ENCODE results near the gene GRIK4.
A peak's percentile ranks its signal among the peaks of the same experiment; 100 is the strongest.
"Not testable (repeated sequence)": the region's sequence is repeated elsewhere in the genome, so short reads cannot be mapped to it uniquely, and the experiment has no call there.

GRIK4 gene, protein sequence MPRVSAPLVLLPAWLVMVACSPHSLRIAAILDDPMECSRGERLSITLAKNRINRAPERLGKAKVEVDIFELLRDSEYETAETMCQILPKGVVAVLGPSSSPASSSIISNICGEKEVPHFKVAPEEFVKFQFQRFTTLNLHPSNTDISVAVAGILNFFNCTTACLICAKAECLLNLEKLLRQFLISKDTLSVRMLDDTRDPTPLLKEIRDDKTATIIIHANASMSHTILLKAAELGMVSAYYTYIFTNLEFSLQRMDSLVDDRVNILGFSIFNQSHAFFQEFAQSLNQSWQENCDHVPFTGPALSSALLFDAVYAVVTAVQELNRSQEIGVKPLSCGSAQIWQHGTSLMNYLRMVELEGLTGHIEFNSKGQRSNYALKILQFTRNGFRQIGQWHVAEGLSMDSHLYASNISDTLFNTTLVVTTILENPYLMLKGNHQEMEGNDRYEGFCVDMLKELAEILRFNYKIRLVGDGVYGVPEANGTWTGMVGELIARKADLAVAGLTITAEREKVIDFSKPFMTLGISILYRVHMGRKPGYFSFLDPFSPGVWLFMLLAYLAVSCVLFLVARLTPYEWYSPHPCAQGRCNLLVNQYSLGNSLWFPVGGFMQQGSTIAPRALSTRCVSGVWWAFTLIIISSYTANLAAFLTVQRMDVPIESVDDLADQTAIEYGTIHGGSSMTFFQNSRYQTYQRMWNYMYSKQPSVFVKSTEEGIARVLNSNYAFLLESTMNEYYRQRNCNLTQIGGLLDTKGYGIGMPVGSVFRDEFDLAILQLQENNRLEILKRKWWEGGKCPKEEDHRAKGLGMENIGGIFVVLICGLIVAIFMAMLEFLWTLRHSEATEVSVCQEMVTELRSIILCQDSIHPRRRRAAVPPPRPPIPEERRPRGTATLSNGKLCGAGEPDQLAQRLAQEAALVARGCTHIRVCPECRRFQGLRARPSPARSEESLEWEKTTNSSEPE

DNA sequence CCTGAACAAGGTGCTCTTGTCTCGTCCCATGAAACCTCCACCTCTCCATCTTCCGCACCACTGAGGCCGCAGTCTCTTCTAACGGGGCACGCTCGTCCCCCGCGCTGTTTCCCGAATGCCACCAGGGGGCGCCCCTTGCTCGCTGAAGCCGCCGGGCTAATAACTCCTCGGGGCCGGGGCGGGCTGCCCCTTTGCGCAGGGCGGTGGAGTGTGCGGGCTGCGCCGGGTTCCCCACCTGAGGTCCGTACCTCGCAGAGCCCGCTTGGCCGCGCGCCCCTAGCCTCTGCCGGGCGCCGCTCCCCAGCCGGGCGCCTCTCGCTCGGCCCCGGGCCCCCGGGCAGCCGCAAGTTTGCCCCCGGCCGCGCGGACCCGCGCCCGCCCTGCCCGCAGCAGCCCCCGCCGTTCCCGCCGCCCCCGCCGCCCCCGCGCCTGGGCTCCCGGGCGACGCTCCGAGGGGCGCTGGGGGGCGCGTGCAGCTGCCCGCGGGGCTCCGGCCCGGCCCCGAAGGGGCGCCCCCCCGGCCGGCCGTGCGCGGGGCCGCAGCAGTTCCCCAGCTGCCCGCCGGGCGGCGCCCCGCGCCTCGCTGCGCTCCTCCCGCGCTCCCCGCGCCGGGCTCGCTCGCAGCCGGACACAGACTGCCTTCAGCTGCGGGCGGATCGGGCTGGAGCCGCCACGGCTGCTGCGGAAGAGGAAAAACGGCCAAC is at the start of gene GRIK4:
Gene GRIK4 (plus strand): TSS at position 633 of the 704 bp plus-strand sequence. CDS start 148,571 bp downstream, outside the sequence.
- DNase-seq (ENCODE audit: low spot score), result peak; percentile 69

DNA sequence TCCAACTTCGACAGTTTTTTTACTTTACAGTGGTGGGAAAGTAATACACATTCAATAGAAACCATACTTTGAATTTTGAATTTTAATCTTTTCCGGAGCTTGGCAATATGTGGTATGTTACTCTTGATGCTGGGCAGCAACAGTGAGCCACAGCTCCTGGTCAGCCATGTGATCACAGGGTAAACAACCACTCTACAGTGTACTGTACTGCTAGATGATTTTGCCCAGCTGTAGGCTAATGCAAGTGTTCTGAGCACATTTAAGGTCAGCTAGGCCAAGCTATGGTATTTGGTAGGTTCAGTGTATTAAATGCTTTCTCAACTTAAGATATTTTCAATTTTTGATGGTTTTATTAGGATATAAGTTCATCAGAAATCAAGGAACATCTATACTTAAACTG is 48.7 kb upstream of the GRIK4 start:
- no peak for DNase-seq (ENCODE audit: low spot score)

DNA sequence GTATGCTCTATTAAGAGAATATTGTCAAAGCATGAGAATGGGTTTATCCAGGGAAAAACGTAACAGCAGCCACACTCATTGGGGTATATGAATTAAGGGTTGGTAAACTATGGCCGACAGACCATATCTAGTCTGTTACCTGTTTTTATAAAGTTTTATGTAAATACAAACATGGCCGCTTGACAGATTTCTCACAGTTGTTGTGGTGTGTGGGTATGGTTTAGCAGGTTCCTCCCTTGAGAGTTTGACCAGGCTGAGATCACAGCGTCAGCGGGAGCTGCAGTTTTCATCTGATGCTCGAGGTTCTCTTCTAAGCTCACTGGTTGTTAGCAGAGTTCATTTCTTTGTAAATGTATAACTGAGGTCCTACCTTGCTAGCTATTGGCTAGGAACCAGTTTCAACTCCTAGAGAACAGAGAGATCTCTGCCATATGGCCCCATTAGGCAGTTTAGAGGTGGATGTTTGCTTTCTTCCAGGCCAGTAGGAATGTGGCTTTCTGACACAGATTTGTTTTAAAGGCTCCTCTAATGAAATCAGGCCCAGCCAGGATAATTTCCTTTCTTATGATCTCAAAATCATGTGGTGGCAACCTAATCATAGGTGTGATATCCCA is 45.5 kb upstream of the GRIK4 start:
- DNase-seq (ENCODE audit: low spot score), result peak; percentile 9

DNA sequence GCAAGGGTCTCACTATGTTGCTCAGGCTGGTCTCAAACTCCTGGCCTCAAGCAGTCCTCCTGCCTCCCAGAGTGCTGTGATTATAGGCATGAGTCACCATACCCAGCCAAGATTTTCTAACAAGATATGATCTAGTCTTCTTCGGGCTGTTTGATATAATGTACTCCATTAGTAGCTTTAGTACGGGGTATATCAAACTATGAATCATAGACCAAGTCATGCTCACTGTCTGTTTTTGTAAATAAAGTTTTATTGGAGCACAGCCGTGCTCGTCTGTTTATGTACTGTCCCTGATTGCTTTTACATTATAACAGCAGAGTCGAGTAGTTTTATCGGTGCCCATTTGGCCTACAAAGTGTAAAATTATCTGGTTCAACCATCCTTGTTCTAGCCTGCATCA is 43.9 kb upstream of the GRIK4 start:
- no peak for DNase-seq (ENCODE audit: low spot score)

DNA sequence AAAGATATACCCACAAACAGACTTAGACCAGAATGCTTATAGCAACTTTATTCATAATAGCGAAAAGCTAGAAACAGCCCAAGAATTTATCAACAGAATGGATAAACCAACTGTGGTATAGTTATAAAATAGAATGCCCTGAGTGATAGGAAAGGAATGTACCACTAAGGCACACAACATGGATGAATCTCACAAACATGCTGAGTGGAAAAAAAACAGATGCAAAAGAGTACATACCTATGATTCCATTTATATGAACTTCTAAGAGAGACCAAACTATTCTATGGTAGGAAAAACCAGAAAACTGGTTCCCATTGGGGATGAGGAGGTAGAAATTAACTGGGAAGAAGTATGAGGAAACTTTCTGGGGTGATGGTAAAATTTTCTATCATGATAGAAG is 40.4 kb upstream of the GRIK4 start:
- DNase-seq (ENCODE audit: low spot score), result no peak

DNA sequence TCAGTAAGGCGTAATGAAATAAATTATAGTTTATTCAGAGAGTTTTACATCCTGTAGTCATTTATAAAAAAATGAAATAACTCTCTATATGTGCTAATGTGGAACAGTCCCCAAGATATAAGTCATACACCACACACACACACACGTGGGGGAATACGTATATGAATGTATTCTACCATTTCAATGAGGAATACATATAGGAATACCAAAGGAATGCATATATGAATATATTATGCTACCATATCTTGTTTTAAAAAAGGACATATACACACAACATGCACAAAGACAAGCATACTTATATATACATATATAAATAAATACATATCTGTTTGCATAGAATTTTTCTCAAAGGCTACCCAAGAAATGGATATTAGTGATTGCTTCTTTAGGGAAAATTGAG is 39.6 kb upstream of the GRIK4 start:
- no peak for DNase-seq (ENCODE audit: low spot score)

DNA sequence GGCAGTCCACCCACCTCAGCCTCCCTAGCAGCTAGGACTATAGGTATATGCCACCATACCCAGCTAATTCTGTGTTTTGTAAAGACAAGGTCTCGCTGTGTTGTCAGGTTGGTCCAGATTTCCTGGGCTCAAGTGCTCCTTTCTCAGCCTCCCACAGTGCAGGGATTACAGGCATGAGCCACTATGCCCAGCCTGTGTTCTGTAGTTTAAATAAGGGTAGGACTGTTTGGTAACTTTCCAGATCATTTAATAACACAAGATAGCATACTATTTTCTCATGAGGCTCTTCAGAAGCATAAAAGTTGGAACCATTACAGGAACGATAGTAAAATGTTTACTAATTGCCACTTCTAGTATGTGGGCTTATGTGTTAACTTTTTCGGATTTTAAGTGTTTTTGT is 38.0 kb upstream of the GRIK4 start:
- DNase-seq (ENCODE audit: low spot score), result no peak

DNA sequence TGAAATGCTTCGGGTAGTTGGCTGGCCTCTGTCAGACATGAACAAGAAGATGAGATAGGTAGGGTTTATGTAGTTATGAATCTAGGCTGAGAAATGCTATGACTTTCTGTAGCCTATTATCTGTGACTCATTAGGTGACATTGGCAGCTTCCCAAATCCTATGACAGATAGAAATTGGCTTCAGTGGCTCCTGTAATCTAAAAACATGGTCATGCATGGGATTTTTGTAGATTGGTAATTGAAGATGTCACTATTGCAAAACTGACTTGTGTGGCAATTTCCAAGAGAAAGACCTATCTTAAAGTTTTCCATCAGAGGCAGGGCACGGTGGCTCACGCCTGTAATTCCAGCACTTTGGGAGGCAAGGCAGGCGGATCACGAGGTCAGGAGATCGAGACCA is 29.4 kb upstream of the GRIK4 start:
- no peak for DNase-seq (ENCODE audit: low spot score)

DNA sequence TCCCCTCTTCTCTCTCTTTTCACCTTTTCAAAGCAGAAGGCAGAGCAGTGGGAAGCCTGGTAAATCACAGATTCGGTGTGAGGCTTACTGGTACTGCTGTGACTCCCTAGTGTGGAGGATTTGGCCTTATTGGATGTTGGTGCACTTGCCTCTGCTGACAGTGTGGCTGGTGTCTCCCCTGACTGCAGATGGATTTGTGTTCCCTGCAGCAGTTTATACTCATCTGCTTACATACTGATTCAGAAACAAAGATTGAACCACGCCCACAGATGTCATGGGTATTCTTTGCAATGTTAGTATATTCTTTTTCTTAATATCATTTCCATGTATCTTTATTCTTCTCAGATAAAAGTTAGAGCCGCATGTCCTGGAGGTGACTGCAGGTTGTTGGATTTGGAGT is 26.8 kb upstream of the GRIK4 start:
- DNase-seq (ENCODE audit: low spot score), result no peak

DNA sequence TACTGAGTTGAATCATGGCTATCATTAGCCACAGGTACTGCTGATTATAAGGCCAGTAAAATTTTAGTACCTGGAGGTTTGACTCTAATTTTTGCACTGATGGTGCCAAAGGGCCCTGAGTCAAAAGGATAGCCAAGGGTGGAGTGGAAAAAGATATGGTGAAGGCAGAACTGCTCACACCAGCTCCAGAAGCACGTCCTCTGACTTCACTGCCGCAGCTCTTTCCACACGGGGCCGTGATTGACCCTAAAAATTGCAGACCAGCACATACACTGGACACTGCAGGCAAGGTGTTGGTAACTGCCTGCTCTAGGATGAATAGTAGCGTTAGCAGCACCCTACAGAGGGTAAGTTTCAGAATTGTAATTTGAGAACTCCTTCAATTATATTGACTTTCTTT is 25.4 kb upstream of the GRIK4 start:
- no peak for DNase-seq (ENCODE audit: low spot score)

DNA sequence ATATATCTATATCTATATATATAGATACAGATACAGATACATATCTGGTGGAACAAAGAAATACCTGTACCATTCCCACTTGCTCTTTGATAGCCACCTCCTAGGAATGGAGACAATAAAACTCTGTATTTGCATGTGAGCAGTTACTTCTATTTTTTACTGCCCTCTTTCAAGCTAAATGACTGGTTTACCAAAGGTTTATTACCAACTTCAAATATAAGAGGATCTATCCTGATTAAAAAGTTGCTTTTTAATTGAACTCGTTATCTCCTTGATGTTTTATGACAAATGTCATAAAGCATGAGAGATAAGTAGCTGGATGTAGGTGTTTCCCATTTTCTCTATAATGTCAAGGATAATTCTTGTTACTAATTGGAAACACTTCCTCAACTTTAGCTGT is 21.7 kb upstream of the GRIK4 start:
- no peak for DNase-seq (ENCODE audit: low spot score)

DNA sequence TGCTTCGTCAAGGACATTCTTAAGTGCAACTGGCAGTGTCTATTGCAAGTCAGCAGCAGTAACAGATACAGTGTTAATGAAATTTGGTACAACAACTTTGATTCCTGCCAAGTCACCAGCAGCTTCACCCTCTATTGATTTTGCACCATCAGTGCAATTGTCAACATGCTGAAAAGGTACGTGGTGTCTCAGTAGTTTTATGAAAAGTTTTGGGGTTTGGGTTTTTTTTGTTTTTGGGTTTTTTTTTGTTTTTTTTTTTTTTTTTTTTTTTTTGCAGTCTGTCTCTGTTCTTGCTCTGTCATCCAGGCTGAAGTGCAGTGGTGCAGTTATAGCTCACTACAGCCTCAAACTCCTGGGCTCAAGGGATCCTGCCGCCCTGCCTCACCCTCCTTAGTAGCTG is 19.1 kb upstream of the GRIK4 start:
- DNase-seq (ENCODE audit: low spot score), result no peak

DNA sequence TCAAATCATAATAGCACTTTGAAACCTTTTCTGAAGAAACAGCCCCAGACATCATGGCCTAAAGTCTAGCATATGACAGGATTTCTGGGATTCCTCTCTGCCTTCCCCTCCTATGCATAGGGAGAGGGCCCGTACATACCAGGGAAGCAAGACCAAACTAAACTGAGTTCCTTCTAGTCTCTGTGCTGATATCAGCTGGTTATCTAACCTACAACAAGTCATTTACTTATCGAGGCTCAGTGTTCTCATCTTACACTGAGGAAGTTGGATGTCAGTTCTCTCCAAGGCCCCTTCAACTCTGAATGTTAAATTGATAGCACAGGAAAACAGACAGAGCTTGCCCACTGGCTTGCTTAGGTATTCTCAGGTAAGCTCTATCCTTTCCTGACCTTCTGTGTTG is 17.0 kb upstream of the GRIK4 start:
- DNase-seq (ENCODE audit: low spot score), result no peak

DNA sequence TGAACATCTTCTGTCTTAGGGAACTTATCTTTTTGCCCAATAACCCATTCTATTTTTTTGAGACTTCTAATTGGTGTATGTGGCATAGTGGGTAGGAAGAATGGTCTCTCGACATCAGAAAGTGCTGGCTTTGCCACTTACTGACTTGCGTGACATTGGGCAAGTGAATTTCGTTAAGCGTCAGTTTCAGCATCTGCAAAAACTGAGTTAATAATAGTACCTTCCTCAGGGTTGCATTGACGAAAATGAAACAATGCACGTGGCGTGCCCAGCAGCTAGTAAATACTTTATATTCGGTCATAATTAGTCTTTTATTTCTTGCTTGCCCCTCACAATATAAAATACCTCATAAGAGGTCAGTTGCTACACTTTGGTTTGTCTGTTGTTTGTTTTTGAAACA is 12.5 kb upstream of the GRIK4 start:
- DNase-seq (ENCODE audit: low spot score), result no peak

DNA sequence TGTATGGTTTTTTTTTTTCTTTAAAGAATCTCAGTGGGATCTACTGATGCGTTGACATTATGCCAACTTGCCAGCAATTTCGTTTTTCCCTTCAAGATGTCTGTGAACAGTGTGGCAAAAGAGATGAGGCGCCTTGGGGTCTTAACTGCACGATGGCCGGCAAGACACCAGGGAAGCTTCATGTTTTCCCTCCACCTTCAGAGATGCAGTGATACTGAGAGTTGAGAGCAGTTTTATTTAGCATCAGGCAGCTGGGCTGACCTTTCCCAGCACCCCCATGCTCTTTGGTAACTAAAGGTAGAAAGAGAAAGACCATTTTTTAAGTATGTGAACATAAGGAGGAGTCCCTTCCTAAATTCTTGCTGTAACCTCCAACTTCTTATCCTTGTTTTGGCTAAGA is 11.7 kb upstream of the GRIK4 start:
- no peak for DNase-seq (ENCODE audit: low spot score)

DNA sequence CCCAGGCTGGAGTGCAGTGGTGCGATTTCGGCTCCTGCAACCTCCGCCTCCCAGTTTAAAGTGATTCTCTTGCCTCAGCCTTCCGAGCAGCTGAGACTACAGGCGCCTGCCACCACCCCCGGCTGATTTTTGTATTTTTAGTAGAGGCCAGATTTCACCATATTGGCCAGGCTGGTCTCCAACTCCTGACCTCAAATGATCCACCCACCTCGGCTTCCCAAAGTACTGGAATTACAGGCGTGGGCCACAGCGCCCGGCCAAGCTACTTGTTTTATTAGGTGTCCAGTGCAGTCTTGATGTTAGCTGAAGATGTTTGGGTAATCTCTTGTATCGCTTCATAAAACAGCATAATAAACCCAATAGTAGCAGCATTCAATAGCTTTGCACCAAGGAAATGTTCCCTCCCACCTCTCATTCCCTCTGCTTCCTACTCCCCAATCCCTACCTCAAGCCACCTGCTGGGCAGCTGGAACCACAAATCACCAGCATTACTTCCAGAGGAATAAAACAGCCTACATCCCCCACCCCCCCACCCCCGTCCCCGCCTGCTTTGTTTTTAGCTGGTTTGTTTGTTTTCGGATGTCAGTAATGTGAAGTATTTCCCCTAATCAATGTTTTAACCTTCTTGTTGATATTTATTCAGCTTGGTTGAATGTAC is 11.0 kb upstream of the GRIK4 start:
- no peak for DNase-seq (ENCODE audit: low spot score)

DNA sequence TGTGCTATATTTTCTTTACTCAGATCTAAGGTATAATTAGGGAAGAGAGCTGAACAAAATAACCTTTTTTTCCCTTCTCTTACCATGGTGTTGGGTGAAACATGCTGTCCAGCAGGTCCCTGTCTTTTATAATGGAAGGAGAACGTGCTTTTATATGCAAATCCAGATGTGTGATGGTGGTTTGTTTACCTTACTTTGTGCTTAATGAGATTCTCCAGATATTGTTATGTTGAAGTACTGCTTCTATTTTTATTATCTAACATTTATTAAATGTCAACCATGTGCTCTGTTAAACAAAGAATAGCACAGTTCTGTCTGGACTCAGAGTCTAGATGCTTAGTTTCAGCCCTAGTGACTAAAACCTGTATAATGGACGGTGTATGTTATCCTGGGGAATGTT is 10.1 kb upstream of the GRIK4 start:
- DNase-seq (ENCODE audit: low spot score), result no peak

DNA sequence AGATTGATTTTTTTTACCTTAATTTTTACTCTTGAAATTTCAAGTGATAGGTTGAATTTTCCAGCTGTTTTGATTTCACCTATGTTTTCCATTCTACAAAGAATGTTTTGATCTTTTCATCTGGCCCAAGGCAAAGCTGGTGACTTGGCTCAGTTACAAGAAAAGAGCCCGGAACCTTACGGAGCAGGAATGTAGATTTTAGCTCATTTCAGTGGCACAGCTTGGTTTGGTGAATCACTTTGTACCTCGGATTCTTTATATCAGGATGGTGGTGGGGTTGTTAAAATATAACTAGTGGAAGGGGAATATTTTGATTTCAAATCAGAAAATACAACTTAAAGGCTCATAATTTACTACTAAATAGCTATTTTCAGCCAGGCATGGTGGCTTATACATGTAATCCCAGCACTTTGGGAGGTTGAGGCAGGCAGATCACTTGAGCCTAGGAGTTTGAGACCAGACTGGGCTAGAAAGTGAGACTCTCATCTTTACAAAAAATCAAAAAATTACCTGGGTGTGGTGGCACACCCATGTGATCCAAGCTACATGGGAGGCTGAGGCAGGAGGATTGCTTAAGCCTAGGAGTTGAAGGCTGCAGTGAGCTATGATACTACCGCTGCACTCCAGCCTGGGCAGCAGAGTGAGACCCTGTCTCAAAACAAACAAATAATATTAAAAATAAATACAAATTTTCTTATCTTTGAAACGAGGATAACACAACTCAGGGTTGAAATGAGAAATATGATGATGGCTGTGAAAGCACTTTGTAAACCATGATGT is 9.4 kb upstream of the GRIK4 start:
- no peak for DNase-seq (ENCODE audit: low spot score)

DNA sequence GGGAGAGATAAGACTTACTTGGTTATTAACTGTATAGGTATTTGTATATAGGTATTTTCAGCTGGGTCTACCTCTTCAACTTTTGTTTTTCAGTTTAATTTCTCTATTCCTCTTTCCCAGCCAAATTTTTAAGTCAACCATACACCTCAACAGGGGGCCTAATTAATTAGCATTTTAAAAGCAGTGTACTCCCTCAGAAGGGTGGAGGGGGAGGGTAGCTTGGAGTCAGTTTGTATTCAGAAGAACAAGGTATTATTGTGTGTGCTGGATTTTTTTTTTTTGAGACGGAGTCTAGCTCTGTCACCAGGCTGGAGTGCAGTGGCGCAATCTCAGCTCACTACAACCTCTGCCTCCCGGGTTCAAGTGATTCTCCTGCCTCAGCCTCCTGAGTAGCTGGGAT is 8.0 kb upstream of the GRIK4 start:
- not testable (repeated sequence) for DNase-seq (ENCODE audit: low spot score)

DNA sequence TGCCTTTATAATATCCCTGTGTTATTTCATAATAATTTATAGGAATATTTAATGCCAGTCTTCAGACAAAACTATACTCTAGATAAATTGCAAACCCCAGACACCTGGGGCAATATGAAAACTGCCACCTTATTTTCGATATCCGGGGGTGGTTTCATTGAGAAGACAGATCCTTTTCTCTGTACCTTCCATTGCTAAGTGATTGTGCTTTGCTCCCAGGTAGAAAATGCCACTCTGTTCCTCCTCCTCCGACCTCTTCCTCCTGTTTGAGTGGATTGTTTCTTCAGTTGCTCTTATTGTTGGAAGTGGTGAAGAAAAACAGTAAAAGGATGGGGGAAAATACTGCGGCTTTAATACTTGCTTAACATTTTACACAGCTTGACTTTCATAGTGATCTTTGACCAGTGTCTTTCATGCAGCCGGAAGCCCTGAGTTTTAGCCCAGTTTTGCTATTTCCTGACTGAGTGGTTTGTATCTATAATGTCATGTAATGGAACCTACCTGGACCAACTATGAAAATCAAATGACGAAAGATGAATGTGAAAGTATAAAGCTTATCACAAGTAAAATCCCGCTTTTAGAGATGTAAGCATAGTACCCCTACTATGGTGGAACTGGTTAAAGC is 5.6 kb upstream of the GRIK4 start:
- DNase-seq (ENCODE audit: low spot score), result no peak
